Stimulated activated CD4-positive, alpha-beta T cell treated with anti-CD3 and anti-CD28 coated beads, TNF-alpha, amount 100 ng/mL, for 24 hours (primary cell): ENCODE results near the gene PIP5K1A.
"Not testable (repeated sequence)": the region's sequence is repeated elsewhere in the genome, so short reads cannot be mapped to it uniquely, and the experiment has no call there.

Experiments
- DNase-seq, 3 experiments: peaks; one replicate each; pipeline ENCODE4 v3.0.0-alpha.2; 2020; ENCODE audit warnings: low read depth in 3 of 3

PIP5K1A gene

GRCh38 chr1:151251656-151252470, 53.5 kb downstream of the PIP5K1A start:
- peak; percentile 28 to 55 (median 44) for DNase-seq

DNA sequence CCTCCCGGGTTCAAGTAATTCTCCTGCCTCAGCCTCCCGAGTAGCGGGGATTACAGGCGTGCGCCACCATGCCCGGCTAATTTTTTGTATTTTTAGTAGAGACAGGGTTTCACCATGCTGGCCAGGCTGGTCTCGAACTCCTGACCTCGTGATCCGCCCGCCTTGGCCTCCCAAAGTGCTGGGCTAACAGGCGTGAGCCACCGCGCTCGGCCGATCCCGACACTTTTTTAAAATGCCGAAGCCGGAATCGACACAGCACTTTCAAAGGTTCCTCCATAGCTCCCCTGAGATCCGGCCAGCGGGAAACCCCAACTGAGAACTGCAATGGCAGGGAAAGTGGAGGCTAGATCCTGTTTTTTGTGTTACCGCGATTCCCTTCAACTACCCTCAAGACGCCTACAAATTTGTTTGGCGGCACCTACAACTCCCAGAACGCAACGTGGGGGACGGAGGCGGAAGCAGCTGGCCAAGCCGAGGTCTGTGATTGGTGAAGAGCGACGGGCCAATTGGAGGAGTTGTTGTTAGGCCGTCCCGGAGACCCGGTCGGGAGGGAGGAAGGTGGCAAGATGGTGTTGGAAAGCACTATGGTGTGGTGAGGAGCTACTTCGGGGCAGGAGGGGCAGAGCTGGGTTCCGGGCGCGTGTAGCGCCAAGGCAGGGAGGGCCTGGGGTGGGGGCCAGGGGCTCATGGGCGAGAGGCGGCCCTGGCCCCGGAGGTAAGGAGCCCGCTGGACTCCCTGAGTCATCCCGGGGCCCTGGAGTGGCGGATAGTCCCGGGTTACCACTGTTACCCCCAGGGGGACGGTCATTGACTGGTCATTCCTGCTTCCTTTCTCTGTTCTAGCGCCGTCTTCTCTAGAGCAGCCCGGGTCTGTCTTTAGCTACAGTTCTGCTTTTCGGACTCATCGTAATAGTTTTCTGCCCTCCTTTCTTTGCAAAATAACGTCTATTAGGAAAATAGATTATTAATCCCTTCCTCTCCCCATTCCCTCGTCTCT, 56.2 kb downstream of the PIP5K1A start, which contains the start of gene PSMD4:
PSMD4 (plus strand) TSS at position 518 of the 997 bp plus-strand sequence; CDS start at position 567, 49 bp downstream.
- DNase-seq, result peak; percentile 85 to 93 (median 86)

- no peak for DNase-seq
Observed at GRCh38 chr1:151255381-151255780, 57.0 kb downstream of the PIP5K1A start.

- DNase-seq, result no peak
Observed at GRCh38 chr1:151259351-151259750, 61.0 kb downstream of the PIP5K1A start.

DNA sequence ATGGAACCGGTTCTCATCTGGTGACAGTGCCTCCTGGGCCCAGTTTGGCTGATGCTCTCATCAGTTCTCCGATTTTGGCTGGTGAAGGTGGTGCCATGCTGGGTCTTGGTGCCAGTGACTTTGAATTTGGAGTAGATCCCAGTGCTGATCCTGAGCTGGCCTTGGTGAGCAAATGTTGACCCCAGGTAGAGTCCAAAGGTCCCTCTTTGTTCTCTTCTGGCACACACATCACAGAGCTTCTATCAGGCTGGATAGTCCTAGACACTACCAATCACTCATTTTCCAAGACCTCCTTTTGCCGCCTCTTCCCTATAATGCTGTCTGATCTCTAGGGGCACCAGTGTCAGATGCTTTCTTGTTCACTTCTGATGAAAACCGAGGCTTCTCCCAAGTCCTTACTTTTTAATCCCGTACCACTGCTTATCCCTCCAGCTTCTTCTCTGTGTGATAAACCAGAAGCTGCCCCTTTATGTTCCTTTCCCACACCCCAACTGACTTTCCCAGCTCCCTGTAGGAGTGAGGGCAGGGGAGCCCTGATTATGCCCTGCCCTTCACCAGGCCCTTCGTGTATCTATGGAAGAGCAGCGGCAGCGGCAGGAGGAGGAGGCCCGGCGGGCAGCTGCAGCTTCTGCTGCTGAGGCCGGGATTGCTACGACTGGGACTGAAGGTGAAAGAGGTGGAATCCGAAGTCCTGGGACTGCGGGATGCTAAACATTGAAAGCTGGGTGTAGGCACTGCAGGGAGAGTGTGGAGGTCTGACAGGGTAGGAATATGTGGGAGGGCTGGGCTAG, 67.3 kb downstream of the PIP5K1A start:
- no peak for DNase-seq

DNA sequence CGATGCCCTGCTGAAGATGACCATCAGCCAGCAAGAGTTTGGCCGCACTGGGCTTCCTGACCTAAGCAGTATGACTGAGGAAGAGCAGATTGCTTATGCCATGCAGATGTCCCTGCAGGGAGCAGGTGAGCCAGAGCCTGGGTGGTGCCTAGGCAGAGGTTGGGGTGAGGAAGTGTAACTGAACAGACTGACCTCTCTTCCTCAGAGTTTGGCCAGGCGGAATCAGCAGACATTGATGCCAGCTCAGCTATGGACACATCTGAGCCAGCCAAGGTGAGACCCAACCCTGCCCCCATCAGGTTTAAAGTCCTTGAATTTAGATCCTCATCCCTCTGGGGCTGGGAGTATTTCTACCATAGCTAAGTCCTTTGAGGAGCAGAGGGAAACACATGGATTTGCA, 68.0 kb downstream of the PIP5K1A start:
- DNase-seq, result no peak

DNA sequence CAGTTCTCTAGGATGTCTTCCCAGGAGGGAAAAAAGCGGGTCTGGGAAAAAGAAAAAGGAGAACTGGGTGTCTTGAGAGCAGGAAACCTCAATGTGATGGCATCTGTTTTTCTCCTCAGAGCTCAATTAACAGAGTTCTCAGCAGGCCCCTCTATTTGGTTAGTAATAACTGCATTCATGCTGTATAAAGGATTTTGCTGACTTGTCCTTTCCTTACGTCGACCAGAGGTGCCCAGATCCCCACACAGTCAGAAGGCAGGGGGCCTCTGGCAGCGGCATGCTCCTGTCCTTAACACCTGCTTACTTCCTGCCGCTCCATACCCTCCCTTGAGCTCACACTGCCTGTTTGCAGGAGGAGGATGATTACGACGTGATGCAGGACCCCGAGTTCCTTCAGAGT, 68.5 kb downstream of the PIP5K1A start:
- DNase-seq, result no peak

GRCh38 chr1:151267760-151268159, 69.4 kb downstream of the PIP5K1A start:
- DNase-seq, result no peak

DNA sequence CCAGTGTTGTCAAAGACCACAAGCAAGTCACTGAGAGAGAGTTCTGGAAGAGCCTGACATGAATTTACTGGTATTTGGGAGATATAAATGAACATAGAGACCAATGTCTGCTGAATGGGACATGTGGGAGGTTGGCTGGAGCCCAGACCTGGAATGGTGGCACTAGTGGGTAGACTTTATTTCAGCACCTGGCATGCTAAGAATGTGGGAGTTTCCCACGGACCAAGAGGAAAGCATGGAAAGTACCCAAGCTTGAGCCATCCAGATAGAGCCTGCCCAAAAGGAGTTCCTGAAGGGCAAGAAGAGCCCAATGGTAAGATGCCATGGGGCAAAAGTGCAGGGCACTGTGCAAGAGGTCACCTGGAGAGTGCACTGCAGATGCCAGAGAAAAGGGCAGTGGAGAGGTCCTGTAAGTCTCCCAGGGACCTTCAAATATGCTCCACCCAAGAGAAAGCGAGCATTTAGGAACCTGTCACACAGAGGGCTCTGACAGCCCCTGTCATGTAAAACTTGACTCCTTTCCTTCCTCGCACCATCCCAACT, 75.6 kb downstream of the PIP5K1A start:
- no peak for DNase-seq

DNA sequence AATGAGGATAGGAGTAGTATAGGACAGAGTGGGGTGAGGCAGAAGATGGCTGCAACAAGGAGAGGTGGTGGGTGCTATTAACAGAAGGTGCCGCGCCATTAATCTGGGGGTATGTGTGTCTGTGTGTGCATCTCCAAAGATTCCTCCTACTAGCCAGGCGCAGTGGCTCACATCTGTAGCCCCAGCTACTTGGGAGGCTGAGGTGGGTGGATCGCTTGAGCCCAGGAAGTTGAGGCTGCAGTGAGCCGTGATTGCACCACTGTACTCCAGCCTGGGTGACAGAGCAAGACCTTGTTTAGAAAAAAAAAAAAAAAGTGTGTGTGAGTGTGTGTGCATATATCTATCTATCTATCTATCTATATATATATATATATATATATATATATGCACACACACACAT, 77.0 kb downstream of the PIP5K1A start:
- DNase-seq, result not testable (repeated sequence)

DNA sequence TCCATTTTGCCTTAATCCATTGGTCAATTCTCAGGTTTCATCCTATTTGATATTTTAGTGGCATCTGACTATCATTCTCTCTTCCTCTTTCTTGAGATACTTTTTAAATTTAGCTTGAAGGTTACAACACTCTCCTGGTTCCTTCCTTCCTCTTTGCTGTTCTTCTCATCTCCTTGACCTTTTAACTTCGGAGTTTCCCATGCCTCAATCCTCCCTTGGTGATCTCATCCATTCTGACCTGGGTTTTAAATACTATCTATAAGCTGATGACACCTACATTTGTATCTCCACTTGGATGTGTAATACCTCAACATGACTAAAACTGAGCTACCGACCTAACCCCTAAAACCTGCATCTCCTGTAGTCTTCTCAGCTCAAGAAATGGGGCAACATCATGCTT, 78.9 kb downstream of the PIP5K1A start:
- DNase-seq, result no peak

DNA sequence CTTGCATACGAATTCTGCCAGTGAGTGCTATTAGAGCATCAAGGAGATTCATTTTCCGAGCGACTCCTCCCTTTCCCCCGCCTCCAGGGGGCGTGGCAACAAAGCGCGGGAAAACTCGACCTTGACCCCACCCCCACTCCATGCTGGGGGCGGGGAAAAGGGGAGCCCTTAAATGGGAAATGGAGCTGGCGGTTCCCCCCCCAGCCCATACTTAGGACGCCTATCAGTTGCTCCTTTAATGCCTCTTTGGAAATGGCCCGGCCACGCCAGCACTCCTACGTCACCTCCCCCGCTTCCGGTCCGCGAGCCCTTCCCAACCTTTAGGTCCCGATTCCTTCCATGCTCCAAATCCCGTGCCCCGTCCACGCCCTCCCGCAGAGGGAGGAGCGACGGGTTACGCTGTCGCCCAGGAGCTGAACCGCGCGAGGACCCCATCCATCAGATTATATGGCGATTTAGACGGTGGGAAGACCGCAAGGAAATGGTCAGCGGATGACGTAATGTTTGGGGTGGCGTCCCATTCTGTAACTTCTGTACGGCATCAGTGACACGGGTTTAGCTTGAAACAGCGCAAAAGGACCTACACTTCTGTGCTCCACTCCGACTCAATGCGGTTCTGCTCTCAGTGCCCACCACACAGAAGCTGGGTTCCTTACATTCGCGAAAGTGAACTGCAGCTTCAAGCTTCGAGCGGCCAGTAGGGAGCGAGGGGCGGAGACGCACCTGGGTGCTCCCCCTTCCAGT, 83.0 kb downstream of the PIP5K1A start:
- peak; percentile 92 to 94 (median 93) for DNase-seq

- DNase-seq, result peak; percentile 95 to 98 (median 96)
Observed at GRCh38 chr1:151281969-151282882, 83.9 kb downstream of the PIP5K1A start, which contains the start of gene ZNF687. Gene ZNF687, plus strand, starts transcription at chr1:151282299. Its CDS starts 3,993 bp downstream, at chr1:151286292.

GRCh38 chr1:151282883-151283725, 84.8 kb downstream of the PIP5K1A start:
- no peak for DNase-seq

DNA sequence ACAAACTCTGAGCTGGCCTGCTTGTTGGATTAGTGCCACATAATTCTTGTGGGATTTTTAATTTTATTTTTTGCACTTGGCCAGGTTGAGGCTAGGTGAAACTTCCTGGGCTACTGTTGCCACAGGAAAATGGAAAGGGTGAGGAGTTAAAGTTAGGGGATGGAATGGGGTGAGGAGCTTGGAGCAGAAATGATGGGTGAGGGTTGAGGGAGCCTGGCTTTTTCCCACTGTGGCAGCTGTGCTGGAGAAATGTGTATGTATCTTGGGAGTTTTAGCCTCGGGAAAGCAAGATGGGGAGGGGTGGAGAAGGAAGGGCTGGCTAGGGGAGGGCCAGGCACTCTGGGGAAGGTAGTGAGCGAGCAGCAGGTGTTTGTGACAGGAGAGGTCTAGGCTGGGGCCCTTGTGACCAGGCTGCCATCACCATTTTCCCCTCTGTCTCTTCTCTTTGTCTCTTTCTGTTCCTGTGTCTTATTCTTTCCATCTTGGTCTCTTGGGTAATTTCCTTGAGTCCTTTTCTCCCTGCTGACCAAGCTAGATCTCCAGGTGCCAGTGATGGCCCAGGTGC, 85.7 kb downstream of the PIP5K1A start:
- DNase-seq, result no peak

GRCh38 chr1:151286619-151287340, 88.4 kb downstream of the PIP5K1A start:
- DNase-seq, result no peak

- no peak for DNase-seq
Observed at GRCh38 chr1:151287341-151287699, 89.0 kb downstream of the PIP5K1A start.
